Mesenteric fat pad (tissue), 1 donor: Measurements from ENCODE around the gene CSPG4. TPM values are rescaled to one million over a fixed set of nuclear protein-coding genes. Genes with fewer than 3 reads are reported as not detected.
A peak's percentile ranks its signal among the peaks of the same experiment; 100 is the strongest.
"Not testable (repeated sequence)": the region's sequence is repeated elsewhere in the genome, so short reads cannot be mapped to it uniquely, and the experiment has no call there.

Experiments used
- DNase-seq: peaks from one replicate; pipeline ENCODE4 v3.0.0-alpha.2; 2020; ENCODE audit warnings: low spot score
- long read RNA-seq: library from polyadenylated mRNA; unstranded; transcript quantifications from one replicate; pipeline ENCODE4 v2.0.0, GENCODE V29; 2020
- total RNA-seq: library from RNA; stranded (reverse); fragmentation: NEBNext Ultra II Directional; extraction: Animal tissue kit (Norgen Biotek cat#: 25700); gene quantifications from one replicate; pipeline ENCODE4 v1.2.1, GENCODE V29; 2021
- donor health status: DM: yes; HTN: yes; CAD: no.

CSPG4 gene
- total RNA-seq, result 105 TPM
- long read RNA-seq, partial matches to known transcripts, result 30 of 154 reads
- long read RNA-seq, other reads (novel, unspliced or antisense), result 124 of 154 reads

GRCh38 chr15:75712668-75713337 is at the start of gene CSPG4:
TSS of gene CSPG4 (minus strand) at chr15:75712848. CDS start at chr15:75712755, 93 bp downstream.
- no peak for DNase-seq

GRCh38 chr15:75762357-75762718 is 49.7 kb upstream of the CSPG4 start:
- peak; percentile 49 for DNase-seq

- DNase-seq, result peak; percentile 85
Observed at GRCh38 chr15:75761446-75762356, 49.1 kb upstream of the CSPG4 start.

GRCh38 chr15:75760704-75761435 is 48.2 kb upstream of the CSPG4 start:
- peak; percentile 51 for DNase-seq

GRCh38 chr15:75760131-75760520 is 47.5 kb upstream of the CSPG4 start:
- peak; percentile 53 for DNase-seq

GRCh38 chr15:75759416-75760130 is 46.9 kb upstream of the CSPG4 start:
- DNase-seq, result no peak

GRCh38 chr15:75758071-75758872 is 45.6 kb upstream of the CSPG4 start:
- peak; percentile 94 for DNase-seq

GRCh38 chr15:75754871-75755270 is 42.2 kb upstream of the CSPG4 start:
- DNase-seq, result not testable (repeated sequence)

- peak; percentile 20 for DNase-seq
Observed at GRCh38 chr15:75753145-75753544, 40.5 kb upstream of the CSPG4 start.

- peak; percentile 64 for DNase-seq
Observed at GRCh38 chr15:75751891-75752290, 39.2 kb upstream of the CSPG4 start.

GRCh38 chr15:75751116-75751875 is 38.6 kb upstream of the CSPG4 start:
- peak; percentile 74 for DNase-seq

- peak; percentile 65 for DNase-seq
Observed at GRCh38 chr15:75750261-75751050, 37.8 kb upstream of the CSPG4 start.

- DNase-seq, result peak; percentile 62
Observed at GRCh38 chr15:75749820-75750219, 37.2 kb upstream of the CSPG4 start.

GRCh38 chr15:75748882-75749281 is 36.2 kb upstream of the CSPG4 start:
- peak; percentile 20 for DNase-seq

GRCh38 chr15:75747121-75747520 is 34.5 kb upstream of the CSPG4 start:
- peak; percentile 41 for DNase-seq

- no peak for DNase-seq
Observed at GRCh38 chr15:75745305-75745704, 32.7 kb upstream of the CSPG4 start.

GRCh38 chr15:75742346-75742745 is 29.7 kb upstream of the CSPG4 start:
- DNase-seq, result peak; percentile 67

GRCh38 chr15:75739791-75740190 is 27.1 kb upstream of the CSPG4 start:
- peak; percentile 83 for DNase-seq
